Right ventricle myocardium superior (tissue), 1 donor: Measurements from ENCODE around the gene PIK3R1. TPM values are rescaled to one million over a fixed set of nuclear protein-coding genes. Genes with fewer than 3 reads are reported as not detected.

ENCODE experiments used
- ATAC-seq: fragments of 200-7000 bp; cut with Tn5 transposase; one replicate; pipeline ENCODE4 v1.9.1; 2020; ENCODE audit warnings: mild to moderate bottlenecking; ENCODE audit not compliant: poor library complexity
- DNase-seq: peaks from one replicate; pipeline ENCODE4 v3.0.0-alpha.2; 2020
- intact Hi-C: fragments of 100-400 bp; cut with DNase I; formaldehyde crosslinking; loops from one replicate; pipeline ENCODE4 v1.11.2; 2022
- total RNA-seq: library from RNA; stranded (reverse); fragmentation: NEBNext Ultra II Directional; extraction: Animal tissue kit (Norgen Biotek cat#: 25700); gene quantifications from one replicate; pipeline ENCODE4 v1.2.1, GENCODE V29; 2021
- donor health status: DM: no; HTN: yes; CAD: no; lungs with severe emphysema.

The PIK3R1 gene
- total RNA-seq, 1 donor from 2014 or later: 103 TPM

DNA sequence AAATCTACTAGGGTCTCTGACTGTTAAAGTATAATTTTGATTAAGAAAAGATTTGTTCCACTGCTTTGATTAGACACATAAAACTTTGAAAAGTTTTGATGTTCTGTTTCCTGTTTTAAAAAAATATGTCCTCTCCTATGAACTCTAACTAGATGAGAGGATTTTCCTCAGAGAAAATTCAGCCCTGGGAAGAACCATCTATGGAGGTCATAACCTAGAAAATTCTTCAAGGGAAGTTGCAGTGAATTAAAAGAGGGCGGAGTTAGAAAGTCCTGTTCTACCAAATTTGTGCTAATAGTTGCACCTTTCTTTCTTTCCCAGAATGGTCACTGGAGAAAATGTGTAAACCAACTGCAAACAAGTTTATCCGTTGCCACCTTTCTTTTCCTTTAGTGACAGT, 27.7 kb downstream of the PIK3R1 start:
- DNase-seq (no peak), ATAC-seq (no peak)
- intact Hi-C loops: no loop called here

DNA sequence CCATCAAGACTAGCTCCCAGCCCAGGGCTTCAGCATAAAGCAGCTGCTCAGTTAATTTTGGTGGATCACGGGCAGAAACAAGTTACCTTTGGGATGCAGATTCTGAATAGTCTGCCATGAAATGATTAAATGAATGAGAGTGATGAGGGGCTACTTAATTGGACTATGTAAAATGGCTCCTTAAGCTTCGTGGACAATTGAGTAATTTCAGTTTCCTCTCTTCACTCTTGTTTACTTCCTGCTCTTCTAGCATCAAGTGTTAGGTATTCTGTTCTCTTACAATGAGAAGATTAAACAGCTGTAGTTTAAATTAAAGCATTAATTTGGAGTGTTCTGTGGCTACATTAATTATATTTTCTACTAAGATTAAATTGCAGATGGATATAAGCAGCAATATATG, 28.1 kb downstream of the PIK3R1 start:
- ATAC-seq (no peak), DNase-seq (no peak)
- intact Hi-C loops: no loop called here

DNA sequence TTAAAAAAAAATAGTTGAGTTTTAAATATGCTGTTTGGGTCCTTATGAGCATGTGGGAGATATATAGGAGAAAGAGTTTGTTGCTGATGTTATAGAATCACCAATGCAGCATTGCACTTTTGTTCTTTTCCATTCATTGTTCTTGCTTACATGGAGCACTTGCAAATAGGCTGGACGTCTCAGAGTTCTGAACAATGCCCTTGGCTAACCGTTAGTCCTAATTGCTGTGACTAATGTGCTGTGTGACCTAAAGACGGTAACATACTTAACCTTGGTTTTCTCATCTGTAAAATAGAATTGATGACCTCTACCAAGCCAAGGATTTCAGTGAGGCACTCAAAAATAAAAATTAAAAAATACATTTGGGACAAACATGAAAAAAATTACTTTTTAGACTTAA, 29.8 kb downstream of the PIK3R1 start:
- intact Hi-C loops: no loop called here
- DNase-seq (no peak), ATAC-seq (no peak)

DNA sequence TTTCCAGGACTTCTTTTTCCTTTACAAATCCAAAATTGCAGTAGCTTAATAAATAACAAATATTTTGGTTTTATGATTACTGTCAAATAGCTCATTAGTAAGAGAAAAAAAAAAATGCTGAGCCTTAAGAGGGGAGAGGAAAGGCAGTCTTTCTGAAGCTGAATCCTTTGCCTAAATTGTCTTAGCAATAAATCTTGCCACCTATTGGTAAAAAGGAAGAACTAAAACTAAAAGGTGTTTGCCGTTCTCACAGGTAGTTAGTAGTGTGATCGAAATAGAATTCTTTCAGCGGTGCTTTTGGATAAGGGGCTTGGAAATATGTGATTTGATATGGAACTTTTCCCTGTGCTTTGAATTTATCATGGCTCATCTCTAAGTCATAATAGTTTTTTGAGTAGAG, 31.2 kb downstream of the PIK3R1 start:
- ATAC-seq: no peak
- intact Hi-C loops: no loop called here
- DNase-seq: no peak

DNA sequence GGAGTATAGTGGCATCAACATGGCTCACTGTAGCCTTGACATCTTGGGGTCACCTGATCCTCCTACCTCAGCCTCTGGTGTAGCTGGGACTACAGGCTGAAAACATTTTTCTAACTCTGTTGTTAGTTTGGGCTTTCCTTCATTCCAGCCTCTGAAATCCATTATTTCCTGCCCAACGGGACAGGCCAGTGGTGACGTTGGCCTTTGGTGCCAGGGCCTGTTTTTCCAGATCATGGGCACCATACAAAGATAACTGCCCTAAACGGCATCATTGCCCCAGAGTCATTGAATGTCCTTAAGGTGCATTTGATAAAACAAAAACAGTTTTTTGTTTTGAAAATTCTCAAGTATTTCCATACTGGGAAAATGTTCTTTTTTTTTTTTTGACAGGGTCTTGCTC, 32.1 kb downstream of the PIK3R1 start:
- DNase-seq (no peak), ATAC-seq (no peak)
- intact Hi-C loops: no loop called here

DNA sequence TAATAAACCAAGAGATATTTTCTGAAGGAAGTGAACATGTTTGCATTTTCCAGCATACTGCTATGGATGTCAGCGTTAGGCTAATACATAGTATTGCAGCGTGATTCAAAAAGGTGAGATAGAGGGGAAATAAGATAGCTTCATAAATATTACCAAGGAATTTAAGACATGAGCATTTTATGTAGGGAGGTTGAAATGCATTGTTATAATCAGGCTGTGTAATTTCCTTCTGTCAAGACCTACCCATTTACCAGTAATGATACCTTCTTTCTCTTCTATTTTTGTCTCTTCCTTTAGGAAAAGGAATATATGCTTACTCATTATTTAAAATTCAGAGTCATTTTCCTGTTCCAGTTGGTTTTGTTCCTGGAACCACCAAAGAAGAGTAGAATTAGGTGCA, 33.3 kb downstream of the PIK3R1 start:
- intact Hi-C loops: no loop called here
- DNase-seq (no peak), ATAC-seq (no peak)

DNA sequence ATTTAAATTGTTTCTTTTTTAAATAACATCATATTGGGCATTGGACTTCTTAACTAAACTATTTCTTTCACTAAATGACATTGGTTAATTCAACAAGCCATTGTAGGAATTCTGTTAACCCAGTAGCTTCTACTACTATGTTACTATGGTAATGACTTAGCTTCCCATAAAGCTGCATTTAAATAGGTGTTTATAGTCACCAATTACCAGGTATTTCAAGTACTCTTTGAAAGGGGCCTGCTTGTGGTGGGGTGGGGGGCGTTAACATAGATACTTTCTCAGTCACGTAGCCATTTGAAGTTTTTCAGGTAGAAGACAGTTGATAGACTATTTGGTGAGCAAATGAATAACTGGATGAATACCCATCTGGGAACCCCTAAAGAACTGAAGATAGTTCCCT, 34.0 kb downstream of the PIK3R1 start:
- DNase-seq (no peak), ATAC-seq (no peak)
- intact Hi-C loops: no loop called here

DNA sequence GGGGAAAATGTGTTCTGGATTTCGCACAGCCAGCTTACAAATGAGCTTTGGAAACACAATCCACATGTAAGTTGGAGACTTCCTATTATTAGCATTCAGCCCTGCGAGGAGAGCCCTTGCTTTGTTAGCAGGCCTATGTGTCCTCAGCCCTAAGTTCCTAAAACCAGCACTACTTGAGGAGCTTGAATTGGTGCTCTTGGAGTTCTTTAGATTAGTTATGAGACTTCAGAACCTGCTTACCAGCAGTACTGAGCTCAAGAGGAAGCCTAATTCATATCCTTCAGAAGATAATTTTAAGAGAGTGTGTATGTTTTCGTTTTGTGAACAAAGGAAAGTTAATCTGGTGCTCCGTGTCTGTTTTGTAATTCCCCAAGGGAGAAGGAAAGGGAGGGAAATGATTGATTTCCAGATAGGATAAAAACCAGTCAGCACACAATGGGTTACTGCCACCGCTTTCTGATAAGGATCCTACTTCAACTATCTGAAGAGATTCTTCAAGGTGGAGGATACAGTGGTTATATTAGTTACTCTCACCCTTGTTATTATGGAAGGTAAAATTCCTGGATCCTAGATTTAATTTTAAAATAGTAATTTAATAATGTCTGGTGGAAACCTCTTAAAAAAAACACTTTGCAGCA, 35.2 kb downstream of the PIK3R1 start:
- peak; percentile 34 for ATAC-seq
- intact Hi-C loops: loop anchor here (10.0 kb wide), 3 partner anchors 446 to 1006 kb away; no protein-coding TSS in a partner anchor
- DNase-seq: no peak

DNA sequence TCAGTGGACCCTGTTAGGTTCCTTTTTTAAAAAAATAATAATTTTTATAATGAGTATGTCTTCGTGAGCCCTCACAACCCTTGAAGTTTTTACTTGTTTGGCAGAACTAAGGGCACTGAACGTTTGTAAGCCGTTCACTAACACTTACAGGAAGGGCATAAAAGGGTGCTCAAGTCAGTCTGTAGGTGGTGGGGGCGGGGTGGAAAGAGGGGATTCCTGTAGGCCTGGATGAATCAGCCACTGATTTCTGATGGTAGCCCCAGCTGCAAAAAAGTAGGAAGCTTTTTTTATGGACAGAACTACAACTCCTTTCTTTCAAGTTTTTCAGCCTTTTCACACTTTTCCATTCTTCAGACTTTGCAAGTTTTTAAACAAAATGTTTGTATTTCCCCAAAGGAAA, 35.8 kb downstream of the PIK3R1 start:
- intact Hi-C loops: loop anchor here (10.0 kb wide), 3 partner anchors 447 to 1007 kb away; no protein-coding TSS in a partner anchor
- ATAC-seq (no peak), DNase-seq (no peak)

DNA sequence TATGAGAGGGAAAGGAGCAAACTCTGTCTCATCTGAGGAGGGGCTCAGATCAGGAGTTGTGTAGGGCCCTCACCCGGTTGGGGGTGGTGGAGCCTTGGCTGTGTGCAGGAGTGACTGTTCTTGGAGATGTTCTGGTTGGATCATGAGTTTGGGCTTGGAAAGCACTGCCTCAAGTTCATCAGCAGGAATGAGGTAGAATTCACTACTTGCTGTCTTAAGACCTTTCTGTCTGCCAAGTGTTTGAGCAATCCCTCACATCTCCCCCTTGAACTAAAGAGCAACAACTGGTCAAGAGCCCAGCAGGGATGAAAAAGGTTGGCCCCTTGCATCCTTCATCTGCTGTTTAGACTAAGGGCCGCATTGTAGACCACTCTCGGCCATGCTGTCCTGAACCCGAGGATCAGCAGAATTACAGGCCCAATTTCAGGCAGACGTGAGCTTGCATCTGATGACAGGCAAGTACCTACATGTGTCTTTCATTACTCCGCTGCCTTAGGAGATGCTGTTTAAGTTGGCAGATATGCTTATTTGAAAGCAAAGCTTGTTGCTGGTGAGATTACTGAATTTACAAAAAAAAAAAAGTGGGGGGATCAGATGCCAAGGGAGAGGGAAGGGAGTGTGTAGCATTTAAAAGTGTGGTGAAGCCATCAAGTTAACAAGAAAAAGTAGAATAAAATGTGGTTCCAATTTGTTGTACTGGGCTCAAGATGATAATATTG, 36.4 kb downstream of the PIK3R1 start:
- peak; percentile 63 for ATAC-seq
- intact Hi-C loops: loop anchor here (10.0 kb wide), 3 partner anchors 447 to 1007 kb away; no protein-coding TSS in a partner anchor
- peak; percentile 59 for DNase-seq

DNA sequence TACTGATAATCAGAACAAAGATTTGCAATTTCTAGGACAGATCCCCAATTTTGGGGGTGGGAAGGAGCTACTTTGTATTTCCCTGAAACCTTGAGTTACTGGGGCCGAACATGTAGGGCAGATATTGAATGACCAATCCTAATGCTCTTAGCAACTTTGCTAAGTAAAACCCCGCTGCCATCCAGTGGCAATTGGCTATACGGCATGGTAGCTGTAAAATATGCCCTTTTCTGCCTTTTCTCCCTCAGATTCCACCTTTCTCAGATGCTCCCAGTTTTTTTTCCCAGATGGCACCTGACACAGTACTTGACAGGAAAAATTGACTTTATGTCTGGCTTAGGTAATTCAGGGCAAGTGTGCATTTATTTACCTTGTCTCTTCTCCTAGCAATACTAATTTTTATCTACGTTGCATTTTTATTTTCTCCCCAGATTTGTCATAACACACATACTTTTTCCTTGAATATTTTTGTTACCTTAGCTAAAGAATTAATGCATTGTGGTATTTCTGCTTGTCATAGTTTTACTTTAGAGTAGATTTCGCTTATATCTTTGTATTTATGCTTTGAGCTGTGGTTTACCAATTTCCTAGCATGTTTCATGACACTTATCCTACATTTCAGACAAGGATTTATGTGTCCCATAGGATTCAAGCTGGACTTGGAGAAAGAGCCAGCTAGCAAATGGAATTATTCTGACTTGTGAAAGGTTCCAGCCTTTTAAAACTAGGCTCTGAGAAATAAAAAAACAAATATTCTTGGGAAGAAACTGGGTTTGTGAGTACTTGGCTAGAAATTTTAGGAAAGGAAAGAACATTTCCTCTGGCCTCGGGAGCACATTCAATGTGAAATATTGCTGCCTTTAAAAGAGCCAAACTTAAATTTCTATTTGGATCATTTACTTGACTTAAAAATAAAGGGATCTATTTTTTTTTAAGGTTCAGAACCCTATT, 37.4 kb downstream of the PIK3R1 start:
- DNase-seq: no peak
- ATAC-seq: peak; percentile 68
- intact Hi-C loops: loop anchor here (10.0 kb wide), 3 partner anchors 448 to 1008 kb away; no protein-coding TSS in a partner anchor

DNA sequence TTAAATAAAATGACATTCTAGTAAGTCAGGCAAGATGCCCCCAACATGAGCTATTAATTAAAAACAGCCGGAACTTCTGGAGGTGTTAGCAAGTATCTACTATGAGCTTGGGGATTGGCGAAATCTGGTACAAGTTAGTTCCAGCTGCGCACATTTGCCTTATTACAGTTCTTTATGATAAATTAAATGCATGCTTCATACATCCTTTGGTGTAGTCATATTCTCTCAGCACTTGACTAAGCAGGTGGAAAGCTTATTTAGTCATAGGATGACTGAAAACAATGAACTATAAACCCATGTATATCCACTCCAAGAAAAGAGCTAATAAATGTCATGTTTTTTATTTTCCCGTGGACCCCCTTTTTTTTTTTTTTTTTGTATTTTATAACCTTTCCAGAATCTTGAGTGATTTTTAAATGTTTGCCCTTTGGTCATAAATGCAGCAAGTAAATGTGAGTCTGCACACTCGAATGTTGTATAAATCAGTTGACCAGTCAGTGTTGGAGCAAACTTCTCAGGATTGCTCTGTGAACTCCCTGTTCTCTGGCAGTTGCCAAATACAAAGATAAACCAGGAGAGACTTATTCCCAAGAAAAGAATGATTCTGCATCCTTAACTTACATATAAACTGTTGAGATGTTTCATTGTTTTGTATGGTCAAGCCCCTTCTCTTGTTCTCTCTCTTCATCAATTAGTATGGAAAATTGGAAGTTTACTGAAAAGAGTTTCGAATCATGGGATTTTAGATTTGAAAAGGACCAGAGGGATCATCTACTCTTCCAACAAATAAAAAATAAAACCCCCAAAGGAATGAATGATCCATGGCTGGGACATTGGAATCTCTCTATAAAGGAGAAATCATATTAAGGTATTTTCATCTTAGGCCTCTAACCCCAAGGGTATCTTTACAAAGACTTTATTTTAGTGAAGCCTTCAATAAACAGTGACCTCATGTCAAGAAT, 38.3 kb downstream of the PIK3R1 start:
- ATAC-seq (no peak), DNase-seq (no peak)
- intact Hi-C loops: loop anchor here (10.0 kb wide), 3 partner anchors 449 to 1009 kb away; no protein-coding TSS in a partner anchor

DNA sequence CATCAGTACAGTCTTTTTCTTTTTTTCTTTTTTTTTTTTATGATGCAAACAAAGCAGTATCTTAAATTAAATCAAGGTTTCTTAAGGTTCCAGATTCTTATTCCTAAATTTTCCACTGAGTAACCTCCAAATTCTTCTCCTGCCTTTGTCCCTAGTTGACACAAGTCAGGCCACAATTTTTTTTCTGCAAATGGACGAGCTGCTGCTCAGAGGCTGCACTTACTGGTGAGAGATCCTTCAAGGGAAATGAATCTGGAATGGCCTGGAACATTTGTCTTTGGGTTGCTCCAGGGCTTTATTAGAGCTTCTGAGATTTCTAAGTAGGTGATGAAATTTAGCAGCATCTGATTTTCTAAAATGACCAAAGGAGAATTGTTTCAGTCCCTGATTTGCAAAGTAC, 39.3 kb downstream of the PIK3R1 start:
- no peak for ATAC-seq
- intact Hi-C loops: loop anchor here (10.0 kb wide), 3 partner anchors 450 to 1010 kb away; no protein-coding TSS in a partner anchor
- DNase-seq: no peak

DNA sequence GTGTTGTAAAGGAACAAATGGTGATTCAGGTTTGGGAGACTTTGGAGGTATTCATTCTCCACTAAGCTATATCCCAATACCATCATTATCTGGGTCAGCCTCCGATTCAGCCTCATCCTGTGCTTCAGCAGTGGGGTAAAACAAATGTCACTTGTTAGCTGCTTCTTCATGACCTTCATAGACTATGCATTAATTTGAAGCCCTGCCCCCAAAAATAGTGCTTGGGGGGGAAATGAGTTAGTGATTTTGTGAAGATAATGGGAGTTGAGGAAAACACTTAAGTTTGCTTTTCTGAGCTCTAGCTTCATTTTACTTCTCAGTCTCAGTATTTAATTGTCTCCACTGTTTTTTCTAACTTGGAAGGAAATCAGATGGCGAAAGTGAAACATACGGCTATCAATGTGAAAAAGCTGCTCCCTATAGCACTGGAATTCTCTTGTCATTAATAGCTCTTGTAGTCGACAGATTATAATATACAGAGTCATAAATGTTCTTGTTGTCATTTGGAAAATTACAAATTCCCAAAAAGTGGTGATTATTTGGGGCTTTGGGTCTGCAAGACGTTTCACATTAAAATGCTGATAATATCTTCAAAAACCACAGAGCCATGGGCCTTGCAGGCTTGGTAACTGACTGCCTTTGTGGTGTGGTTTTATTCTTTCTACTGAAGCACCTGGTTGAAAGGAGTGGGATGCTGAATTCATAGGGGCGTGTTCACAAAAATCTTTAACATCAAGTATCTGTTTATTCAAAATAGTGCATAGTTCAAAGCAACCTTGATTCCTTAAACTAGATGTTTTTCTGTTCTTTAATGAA, 40.0 kb downstream of the PIK3R1 start:
- intact Hi-C loops: loop anchor here (10.0 kb wide), 3 partner anchors 451 to 1011 kb away; no protein-coding TSS in a partner anchor
- ATAC-seq: no peak
- no peak for DNase-seq

DNA sequence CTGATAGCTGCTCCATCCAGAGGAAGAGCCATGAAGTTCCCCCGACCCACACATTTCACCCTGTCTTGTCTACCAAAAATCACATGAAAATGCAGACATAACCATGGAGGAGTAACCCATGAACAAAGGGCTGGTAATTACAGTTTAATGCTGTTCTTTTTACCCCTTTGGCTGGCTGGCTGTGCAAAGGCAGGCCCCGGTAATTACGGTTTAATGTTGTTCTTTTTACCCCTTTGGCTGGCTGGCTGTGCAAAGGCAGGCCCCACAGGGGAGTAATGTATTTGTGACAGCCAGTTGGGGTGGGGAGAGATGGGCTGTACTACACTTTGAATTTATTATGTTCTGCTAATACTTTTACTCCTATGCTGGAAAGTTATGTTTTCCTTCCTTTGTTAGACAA, 41.7 kb downstream of the PIK3R1 start:
- DNase-seq (no peak), ATAC-seq (no peak)
- intact Hi-C loops: loop anchor here (10.0 kb wide), 3 partner anchors 452 to 1012 kb away; no protein-coding TSS in a partner anchor

DNA sequence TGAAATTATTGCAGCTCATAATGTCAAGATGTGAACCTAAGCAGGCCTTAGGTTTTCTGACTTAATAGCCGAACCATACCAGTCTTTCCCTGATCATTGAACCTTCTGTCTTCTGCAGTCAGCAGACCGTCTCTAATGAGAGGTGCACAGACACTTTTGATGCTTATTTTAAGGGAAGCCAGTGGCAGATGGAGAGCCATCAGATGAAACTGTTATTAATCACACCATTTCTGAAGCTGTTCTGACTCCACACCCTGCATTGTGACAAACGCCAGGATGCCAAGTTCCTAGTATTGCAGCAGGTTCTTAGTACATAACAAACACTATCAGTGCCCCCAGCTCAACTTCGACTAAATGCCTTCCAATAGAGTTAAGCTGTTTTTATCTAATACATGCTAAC, 43.0 kb downstream of the PIK3R1 start:
- no peak for DNase-seq
- no peak for ATAC-seq
- intact Hi-C loops: loop anchor here (10.0 kb wide), 3 partner anchors 454 to 1014 kb away; no protein-coding TSS in a partner anchor

DNA sequence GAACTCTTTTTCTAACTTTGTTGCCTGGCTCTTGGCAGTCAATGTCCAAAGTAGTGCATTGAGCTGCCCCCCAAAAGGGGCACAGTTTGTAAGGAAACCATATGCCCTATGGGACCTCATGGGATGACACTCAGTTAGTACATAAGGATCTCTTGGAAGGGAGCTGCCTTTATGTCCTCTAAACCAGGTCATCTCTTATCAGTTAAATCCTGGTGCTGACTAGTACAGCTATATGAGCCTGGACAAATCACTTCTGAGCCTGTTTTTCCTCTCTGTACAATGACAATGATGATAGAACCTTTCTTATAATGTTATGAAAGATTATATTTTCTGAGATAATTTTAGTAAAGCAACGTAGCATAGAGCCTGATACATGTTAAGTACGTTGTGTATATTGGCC, 44.1 kb downstream of the PIK3R1 start:
- intact Hi-C loops: loop anchor here (10.0 kb wide), 3 partner anchors 455 to 1015 kb away; no protein-coding TSS in a partner anchor
- ATAC-seq: peak; percentile 34
- DNase-seq: no peak
